Melanocyte of skin (primary cell): ENCODE measurements around the gene ADORA1. TPM values are rescaled to one million over a fixed set of nuclear protein-coding genes. Genes with fewer than 3 reads are reported as not detected.

ENCODE experiments used
- total RNA-seq, 2 donors: library from RNA; depleted of rRNA; stranded (reverse); fragments of >200 nt; gene quantifications; 2 replicates each; pipeline ENCODE4 v1.2.3, GENCODE V29; 2012

Gene ADORA1
- 1 to 10 TPM in 1 of 2 donors, not detected in 1; 1.0 TPM for total RNA-seq

DNA sequence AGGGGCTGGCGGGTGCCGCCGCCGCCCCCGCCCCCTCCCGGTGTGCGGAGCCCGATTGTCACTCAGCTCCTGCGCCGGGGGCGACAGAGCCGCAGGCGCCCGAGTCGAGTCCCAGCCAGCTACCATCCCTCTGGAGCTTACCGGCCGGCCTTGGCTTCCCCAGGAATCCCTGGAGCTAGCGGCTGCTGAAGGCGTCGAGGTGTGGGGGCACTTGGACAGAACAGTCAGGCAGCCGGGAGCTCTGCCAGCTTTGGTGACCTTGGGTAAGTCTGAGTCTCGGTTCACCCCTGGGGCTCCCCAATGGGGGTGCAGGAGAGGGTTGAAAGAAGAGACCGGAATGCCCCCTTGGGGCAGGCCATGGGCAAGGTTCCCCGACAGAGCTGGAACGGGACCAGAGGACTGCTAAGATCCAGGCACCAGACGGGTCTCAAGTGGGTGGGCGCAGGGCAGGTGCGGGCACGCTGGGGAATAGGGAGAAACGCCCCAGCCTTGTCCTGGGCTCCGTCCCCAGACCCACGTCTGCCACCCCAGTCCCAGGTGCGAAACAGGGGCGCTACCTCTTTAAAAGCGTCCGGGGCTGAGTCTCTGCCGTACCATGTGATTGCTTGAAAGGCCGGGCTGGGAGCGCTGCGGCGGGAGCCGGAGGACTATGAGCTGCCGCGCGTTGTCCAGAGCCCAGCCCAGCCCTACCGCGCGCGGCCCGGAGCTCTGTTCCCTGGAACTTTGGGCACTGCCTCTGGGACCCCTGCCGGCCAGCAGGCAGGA is at the start of gene ADORA1:
Gene ADORA1 (plus strand): TSS at position 61 of the 765 bp plus-strand sequence. CDS start 1,116 bp downstream, outside the sequence.

GRCh38 chr1:203085528-203086406 is 41.8 kb upstream of the ADORA1 start, which contains the start of gene MYOG:
Gene MYOG (minus strand): TSS chr1:203086012. CDS start chr1:203085961, 51 bp downstream.

DNA sequence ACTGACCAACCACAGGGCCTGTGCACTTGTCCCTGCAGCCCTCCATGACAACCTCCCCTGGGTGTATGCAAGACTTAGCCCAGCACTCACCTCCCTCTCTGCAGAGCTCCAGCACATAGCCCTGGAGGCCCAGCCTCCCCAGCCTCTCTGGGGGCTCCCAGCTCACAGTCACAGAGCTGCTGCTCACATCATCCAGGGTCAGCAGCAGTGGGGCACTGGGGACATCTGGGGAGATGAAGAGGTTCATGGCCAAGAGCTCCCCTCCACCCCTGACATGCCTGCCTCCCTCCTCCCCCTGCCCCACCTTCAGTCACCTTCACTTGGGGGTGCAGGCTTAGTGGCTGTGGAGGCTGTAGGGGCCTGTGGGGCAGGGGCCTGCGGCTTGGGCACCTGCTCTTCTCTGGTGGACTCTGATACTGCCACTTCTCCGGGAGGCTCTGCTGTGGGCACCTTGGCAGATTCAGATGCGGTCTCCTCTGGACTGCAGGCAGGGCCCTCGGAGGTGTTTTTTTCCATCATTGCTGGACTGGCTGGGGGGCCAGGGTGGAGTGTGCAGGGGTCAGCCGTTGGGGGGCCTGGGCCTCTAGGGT is 47.8 kb downstream of the ADORA1 start, which contains the start of gene MYBPH:
Gene MYBPH (minus strand): TSS at position 590 of the 590 bp plus-strand sequence. CDS start 71 bp downstream, at position 519.

GRCh38 chr1:203186446-203187303 is 59.1 kb downstream of the ADORA1 start, which contains the start of gene CHI3L1:
Gene CHI3L1 (minus strand): TSS chr1:203186704. CDS start chr1:203186623, 81 bp downstream.

Other genes starting within 250 kb of the ADORA1 start
- gene RABIF, start 238.6 kb upstream of the ADORA1 start, total RNA-seq, result 10 to 100 TPM in 1 of 2 donors, 1 to 10 TPM in 1; 8.9 to 12.0 TPM
- gene KLHL12, start 200.5 kb upstream of the ADORA1 start, total RNA-seq, result 10 to 100 TPM; 30.0 to 56.8 TPM
- 100 to 1,000 TPM; 215 to 230 TPM for gene ADIPOR1, start 169.4 kb upstream of the ADORA1 start, total RNA-seq
- gene CYB5R1, start 160.5 kb upstream of the ADORA1 start, total RNA-seq, result 10 to 100 TPM; 54.9 to 85.0 TPM
- 10 to 100 TPM; 77.4 to 90.6 TPM for gene TMEM183A, start 120.4 kb upstream of the ADORA1 start, total RNA-seq
- gene PPFIA4, start 101.2 kb upstream of the ADORA1 start, total RNA-seq, result 1 to 10 TPM; 1.0 to 2.3 TPM
- gene MYOG, start 41.7 kb upstream of the ADORA1 start, total RNA-seq, result not detected
- gene MYBPH, start 48.1 kb downstream of the ADORA1 start, total RNA-seq, result not detected
- under 1 TPM in 1 of 2 donors, not detected in 1; under 0.01 TPM for gene CHI3L1, start 59.0 kb downstream of the ADORA1 start, total RNA-seq
- gene CHIT1, start 101.9 kb downstream of the ADORA1 start, total RNA-seq, result not detected
- 1 to 10 TPM; 3.3 to 5.2 TPM for gene BTG2, start 177.8 kb downstream of the ADORA1 start, total RNA-seq
- not detected for gene FMOD, start 223.4 kb downstream of the ADORA1 start, total RNA-seq